A549 (cell line): ENCODE data around the gene WDR82. TPM values are rescaled to one million over a fixed set of nuclear protein-coding genes. Genes with fewer than 3 reads are reported as not detected.

ENCODE experiments used
- ATAC-seq, 2 experiments: fragments of 200-7000 bp in 1 of 2; fragments of >200 bp in 1 of 2; cut with Nextera tagmentation in 1 of 2; cut with Tn5 transposase in 1 of 2; 3 replicates each; pipeline versions ENCODE4 v1.8.0 to v1.9.1; 2018 to 2020; ENCODE audit warnings: mild to moderate bottlenecking in 1 of 2, moderate library complexity in 1 of 2
- CTCF ChIA-PET: fragments of 300-600 bp; sonication (Branson Sonifier 250); formaldehyde crosslinking; extraction: SDS; loops from one replicate; lab custom pipeline; 2021; ENCODE audit warnings: antibody characterized with exemption, inconsistent platforms; lab: Yijun Ruan, JAX
- POLR2A ChIA-PET: fragments of 350-600 bp; formaldehyde crosslinking; extraction: SDS; loops from one replicate; lab custom pipeline; 2021; ENCODE audit warnings: antibody characterized with exemption, inconsistent platforms; lab: Yijun Ruan, JAX
- DNase-seq, 2 experiments: peaks; one replicate each; pipeline versions ENCODE4 v3.0.0 to v3.0.0-alpha.2; 2011 to 2016; ENCODE audit warnings: low read depth in 1 of 2, low spot score in 1 of 2
- FAIRE-seq: peaks from 2 replicates; lab custom pipeline; 2011; peaks lifted over from hg19 to GRCh38; lab: Jason Lieb, UNC
- H3K27ac ChIP-seq, 2 experiments: fragments of >200 bp; sonication (Bioruptor Twin); formaldehyde crosslinking; 3 replicates each; pipeline ENCODE4 v1.5.1; 2016 to 2017
- H3K4me1 ChIP-seq: fragments of >200 bp; sonication (Bioruptor Twin); formaldehyde crosslinking; 3 replicates; pipeline ENCODE4 v1.6.1; 2016
- H3K4me2 ChIP-seq: fragments of >200 bp; sonication (Bioruptor Twin); formaldehyde crosslinking; 3 replicates; pipeline ENCODE4 v1.6.1; 2016
- H3K4me3 ChIP-seq: fragments of >200 bp; sonication (Bioruptor Twin); formaldehyde crosslinking; 3 replicates; pipeline ENCODE4 v1.5.1; 2016
- H3K9me3 ChIP-seq: fragments of >200 bp; sonication (Bioruptor Twin); formaldehyde crosslinking; 3 replicates; pipeline ENCODE4 v1.6.1; 2016
- CBX8 ChIP-seq: fragments of 200-600 bp; sonication (generic); IDR thresholded peaks from 2 replicates; pipeline ENCODE4 v1.6.1; 2016
- CHD2 ChIP-seq: fragments of 150-350 bp; IDR thresholded peaks from 2 replicates; pipeline ENCODE4 v1.6.1; 2014; ENCODE audit warnings: low read length; ENCODE audit not compliant: partially characterized antibody
- CHD4 ChIP-seq: fragments of 200-600 bp; sonication (generic); IDR thresholded peaks from 2 replicates; pipeline ENCODE4 v1.6.1; 2016; ENCODE audit warnings: antibody characterized with exemption, mild to moderate bottlenecking, borderline replicate concordance
- EHF ChIP-seq: fragments of 250-450 bp; sonication (Bioruptor Pico); IDR thresholded peaks from 2 replicates; pipeline ENCODE4 v1.5.0; 2020; ENCODE audit warnings: mild to moderate bottlenecking
- ESRRA ChIP-seq: fragments of 150-350 bp; IDR thresholded peaks from 2 replicates; pipeline ENCODE4 v1.6.1; 2014; ENCODE audit warnings: mild to moderate bottlenecking, low read length, borderline replicate concordance
- HDAC2 ChIP-seq: fragments of 200-600 bp; sonication (generic); IDR thresholded peaks from 2 replicates; pipeline ENCODE4 v1.6.1; 2016
- HEYL ChIP-seq: fragments of 250-450 bp; sonication (Bioruptor Pico); IDR thresholded peaks from 2 replicates; pipeline ENCODE4 v1.8.0; 2021; ENCODE audit warnings: mild to moderate bottlenecking, moderate library complexity
- HMGXB4 ChIP-seq: fragments of 250-450 bp; sonication (Bioruptor Pico); IDR thresholded peaks from 2 replicates; pipeline ENCODE4 v1.5.0; 2021; ENCODE audit warnings: mild to moderate bottlenecking, moderate library complexity, borderline replicate concordance
- HOXA7 ChIP-seq: fragments of 250-450 bp; sonication (Bioruptor Pico); IDR thresholded peaks from 2 replicates; pipeline ENCODE4 v1.5.0; 2020; ENCODE audit warnings: mild to moderate bottlenecking, moderate library complexity
- KDM1A ChIP-seq: fragments of 200-600 bp; sonication (generic); IDR thresholded peaks from 2 replicates; pipeline ENCODE4 v1.6.1; 2016; ENCODE audit warnings: low read depth, mild to moderate bottlenecking
- KDM5A ChIP-seq: fragments of 200-600 bp; sonication (generic); IDR thresholded peaks from 2 replicates; pipeline ENCODE4 v1.6.1; 2016; ENCODE audit warnings: antibody characterized with exemption, mild to moderate bottlenecking
- PHF8 ChIP-seq: fragments of 200-600 bp; sonication (generic); IDR thresholded peaks from 2 replicates; pipeline ENCODE4 v1.6.1; 2016; ENCODE audit warnings: low read depth, mild to moderate bottlenecking, antibody characterized with exemption, moderate library complexity, borderline replicate concordance
- POLR2AphosphoS2 ChIP-seq: conservative IDR thresholded peaks from 2 replicates; pipeline ENCODE4 v1.6.1; 2012; ENCODE audit warnings: low read length, improper control_type of control experiment, inconsistent platforms
- WGBS: methylation state at CpG from one replicate; pipeline ENCODE4 v1.1.6; 2017; ENCODE audit errors: missing lambda C conversion rate; 5-methylcytosine and 5-hydroxymethylcytosine counted together
- polyA plus RNA-seq, 4 experiments: library from polyadenylated mRNA; depleted of rRNA in 3 of 4; stranded (reverse); fragments of >200 nt; fragmentation: RNase III in 1 of 4; extraction: RNeasy Plus Mini Kit Qiagen cat#74134 plus additional on column Dnase treatment in 1 of 4; gene quantifications; 2 replicates in 3 of 4; 3 replicates in 1 of 4; pipeline ENCODE4 v1.2.3, GENCODE V29; 2011 to 2017
- TF ChIP-seq, protein P1 (sequence below): fragments of >200 bp; sonication (Bioruptor Twin); formaldehyde crosslinking; IDR thresholded peaks from 3 replicates; pipeline ENCODE4 v1.5.1; 2016
- TF ChIP-seq, protein P2 (sequence below): fragments of 150-350 bp; IDR thresholded peaks from 2 replicates; pipeline ENCODE4 v1.6.1; 2014; ENCODE audit warnings: low read depth, mild to moderate bottlenecking, low read length

The WDR82 gene
- polyA plus RNA-seq, 2 of the 4 experiments (the other 2 are of a cell fraction) = 50.6 to 52.7 TPM

GRCh38 chr3:52247409-52248164 is 30.9 kb downstream of the WDR82 start (continued):
- TF ChIP-seq, protein P1, sequence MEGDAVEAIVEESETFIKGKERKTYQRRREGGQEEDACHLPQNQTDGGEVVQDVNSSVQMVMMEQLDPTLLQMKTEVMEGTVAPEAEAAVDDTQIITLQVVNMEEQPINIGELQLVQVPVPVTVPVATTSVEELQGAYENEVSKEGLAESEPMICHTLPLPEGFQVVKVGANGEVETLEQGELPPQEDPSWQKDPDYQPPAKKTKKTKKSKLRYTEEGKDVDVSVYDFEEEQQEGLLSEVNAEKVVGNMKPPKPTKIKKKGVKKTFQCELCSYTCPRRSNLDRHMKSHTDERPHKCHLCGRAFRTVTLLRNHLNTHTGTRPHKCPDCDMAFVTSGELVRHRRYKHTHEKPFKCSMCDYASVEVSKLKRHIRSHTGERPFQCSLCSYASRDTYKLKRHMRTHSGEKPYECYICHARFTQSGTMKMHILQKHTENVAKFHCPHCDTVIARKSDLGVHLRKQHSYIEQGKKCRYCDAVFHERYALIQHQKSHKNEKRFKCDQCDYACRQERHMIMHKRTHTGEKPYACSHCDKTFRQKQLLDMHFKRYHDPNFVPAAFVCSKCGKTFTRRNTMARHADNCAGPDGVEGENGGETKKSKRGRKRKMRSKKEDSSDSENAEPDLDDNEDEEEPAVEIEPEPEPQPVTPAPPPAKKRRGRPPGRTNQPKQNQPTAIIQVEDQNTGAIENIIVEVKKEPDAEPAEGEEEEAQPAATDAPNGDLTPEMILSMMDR = no peak
- TF ChIP-seq POLR2AphosphoS2 = no peak
- TF ChIP-seq CHD4 = no peak
- TF ChIP-seq ESRRA = no peak

GRCh38 chr3:52246728-52247408 is 31.6 kb downstream of the WDR82 start:
- Histone ChIP-seq H3K9me3 (no peaks in the 10 kb centered on the region), H3K4me1 (peaks cover 5% of the 10 kb centered on the region; the same call in 2 of the 3 replicates), H3K27ac (no peak overlapping the region), H3K4me3 (no peak overlapping the region), H3K4me2 (peak overlapping the region; percentile 97; the same call in 2 of the 3 replicates)
- no peak for DNase-seq
- ATAC-seq = peak; percentile 12 to 28; a peak in 3 of 6 replicates
- TF ChIP-seq KDM5A (no peak), CHD2 (no peak), EHF (CRISPR knock-in tag) (no peak), CBX8 (no peak), HEYL (no peak), HOXA7 (CRISPR knock-in tag) (no peak), PHF8 (no peak), HDAC2 (no peak), HMGXB4 (no peak), KDM1A (no peak)
- TF ChIP-seq, protein P1 = no peak
- TF ChIP-seq, protein P2, sequence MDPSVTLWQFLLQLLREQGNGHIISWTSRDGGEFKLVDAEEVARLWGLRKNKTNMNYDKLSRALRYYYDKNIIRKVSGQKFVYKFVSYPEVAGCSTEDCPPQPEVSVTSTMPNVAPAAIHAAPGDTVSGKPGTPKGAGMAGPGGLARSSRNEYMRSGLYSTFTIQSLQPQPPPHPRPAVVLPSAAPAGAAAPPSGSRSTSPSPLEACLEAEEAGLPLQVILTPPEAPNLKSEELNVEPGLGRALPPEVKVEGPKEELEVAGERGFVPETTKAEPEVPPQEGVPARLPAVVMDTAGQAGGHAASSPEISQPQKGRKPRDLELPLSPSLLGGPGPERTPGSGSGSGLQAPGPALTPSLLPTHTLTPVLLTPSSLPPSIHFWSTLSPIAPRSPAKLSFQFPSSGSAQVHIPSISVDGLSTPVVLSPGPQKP = no peak
- ChIA-PET CTCF (interaction anchor here (1.1 to 4.5 kb wide), 4 partner anchors 13 to 33 kb away, joined by 3 to 26 read pairs (median 6); no protein-coding TSS in a partner anchor), POLR2A (interaction anchor here (1.9 kb wide), 1 partner anchor 31 kb away, joined by 10 read pairs; the partner anchor contains the start of gene WDR82)
- 94% methylated on average over 14 of the region's 14 CpGs for WGBS
- no peak for FAIRE-seq
